Measurements from ENCODE around the gene AGRN.
"Not testable (repeated sequence)": the region's sequence is repeated elsewhere in the genome, so short reads cannot be mapped to it uniquely, and the experiment has no call there.

GRCh38 chr1:1010131-1010530 is 9.8 kb upstream of the AGRN start:
- TF ChIP-seq CTCF (conservative IDR thresholded peaks at IDR 0.05 in 1 of 2, IDR thresholded peaks at IDR 0.05 in 1 of 2; ENCODE audit: extremely low read depth in 1 of 2, insufficient read depth in 1 of 2, low read depth in 1 of 2, low read length in 2 of 2); EZH2 (IDR thresholded peaks at IDR 0.05; ENCODE audit: borderline replicate concordance, low read length): not testable (repeated sequence)

Measured in mammary epithelial cell (primary cell).